ENCODE measurements around the gene PSMC4. TPM values are rescaled to one million over a fixed set of nuclear protein-coding genes. Genes with fewer than 3 reads are reported as not detected.
A peak's percentile ranks its signal among the peaks of the same experiment; 100 is the strongest.

PSMC4 gene
- polyA plus RNA-seq, 3 donors = 67.0 to 85.8 (median 79.6) TPM

DNA sequence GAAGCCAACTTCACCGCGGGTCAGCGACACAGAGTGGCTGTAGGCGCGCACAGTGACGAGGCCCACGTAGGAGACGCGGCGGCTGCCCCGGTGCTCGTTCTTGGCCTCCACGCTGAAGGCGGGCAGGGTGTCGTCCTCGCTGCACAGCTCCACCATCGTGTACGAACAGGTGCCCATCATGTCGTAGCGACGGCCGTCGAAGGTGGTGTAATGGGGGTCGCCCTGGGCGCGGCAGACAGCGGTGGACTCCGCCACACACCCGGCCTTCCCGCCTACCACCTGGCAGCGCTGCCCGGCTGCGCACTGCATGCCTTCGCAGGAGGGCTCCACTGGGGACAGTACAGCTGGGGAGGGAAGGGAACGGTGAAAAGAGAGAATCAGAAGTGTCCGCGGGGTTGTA is 46.6 kb upstream of the PSMC4 start:
- peaks cover 3 to 8% of the 10 kb centered on the region in 2 donors for H3K4me1 ChIP-seq (ENCODE audit: control insufficient read depth in 1 of 2, insufficient read depth in 2 of 2, low read length in 2 of 2)
- no peaks in the 10 kb centered on the region for H3K36me3 ChIP-seq (replicated peaks in 1 of 2; ENCODE audit: control insufficient read depth in 1 of 2, insufficient read depth in 2 of 2, low read length in 2 of 2)
- no peak overlapping the region for H3K4me3 ChIP-seq (replicated peaks in 1 of 3; ENCODE audit: low read depth in 2 of 3, low read length in 3 of 3)
- TF ChIP-seq, protein P1, sequence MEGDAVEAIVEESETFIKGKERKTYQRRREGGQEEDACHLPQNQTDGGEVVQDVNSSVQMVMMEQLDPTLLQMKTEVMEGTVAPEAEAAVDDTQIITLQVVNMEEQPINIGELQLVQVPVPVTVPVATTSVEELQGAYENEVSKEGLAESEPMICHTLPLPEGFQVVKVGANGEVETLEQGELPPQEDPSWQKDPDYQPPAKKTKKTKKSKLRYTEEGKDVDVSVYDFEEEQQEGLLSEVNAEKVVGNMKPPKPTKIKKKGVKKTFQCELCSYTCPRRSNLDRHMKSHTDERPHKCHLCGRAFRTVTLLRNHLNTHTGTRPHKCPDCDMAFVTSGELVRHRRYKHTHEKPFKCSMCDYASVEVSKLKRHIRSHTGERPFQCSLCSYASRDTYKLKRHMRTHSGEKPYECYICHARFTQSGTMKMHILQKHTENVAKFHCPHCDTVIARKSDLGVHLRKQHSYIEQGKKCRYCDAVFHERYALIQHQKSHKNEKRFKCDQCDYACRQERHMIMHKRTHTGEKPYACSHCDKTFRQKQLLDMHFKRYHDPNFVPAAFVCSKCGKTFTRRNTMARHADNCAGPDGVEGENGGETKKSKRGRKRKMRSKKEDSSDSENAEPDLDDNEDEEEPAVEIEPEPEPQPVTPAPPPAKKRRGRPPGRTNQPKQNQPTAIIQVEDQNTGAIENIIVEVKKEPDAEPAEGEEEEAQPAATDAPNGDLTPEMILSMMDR (IDR thresholded peaks at IDR 0.05) = no peak
- no peak overlapping the region for H2AFZ ChIP-seq (ENCODE audit: insufficient read depth, low read depth, low read length, poor library complexity, severe bottlenecking)
- Mint-ChIP-seq H3K9me3 (peaks cover 6 to 11% (median 7%) of the 10 kb centered on the region in 7 donors), H3K4me3 (peak overlapping the region in 1 of 2 donors; percentile 56), H3K27ac (peak overlapping the region in 1 of 7 donors; percentile 57), H3K36me3 (peaks cover 0 to 2% of the 10 kb centered on the region in 2 donors), H3K27me3 (ENCODE audit: low read depth in 3 of 3) (peaks cover 57 to 96% (median 67%) of the 10 kb centered on the region in 3 donors), H3K4me1 (peaks cover 5% of the 10 kb centered on the region)
- no peak overlapping the region for H3K9ac ChIP-seq (ENCODE audit: insufficient read depth, low read length, poor library complexity, severe bottlenecking)
- peaks cover 0 to 4% of the 10 kb centered on the region in 2 donors for H3K9me3 ChIP-seq (replicated peaks in 1 of 2; ENCODE audit: control insufficient read depth in 1 of 2, insufficient read depth in 1 of 2, low read length in 2 of 2)
- intact Hi-C loops (cut with micrococcal nuclease) = no loop called here
- H4K20me1 ChIP-seq (ENCODE audit: insufficient read depth, low read length) = no peaks in the 10 kb centered on the region
- no peaks in the 10 kb centered on the region for H3K79me2 ChIP-seq (ENCODE audit: insufficient read depth, low read length)
- 98% methylated on average over 33 of the region's 37 CpGs for WGBS (ENCODE audit: insufficient coverage)
- H3K27me3 ChIP-seq (ENCODE audit: control insufficient read depth in 2 of 2, insufficient read depth in 2 of 2, low read length in 2 of 2) = peaks cover 10 to 42% of the 10 kb centered on the region in 2 donors
- H3K4me2 ChIP-seq (replicated peaks; ENCODE audit: extremely low read depth, low read length, poor library complexity, severe bottlenecking) = no peak overlapping the region
- H3K27ac ChIP-seq (ENCODE audit: low read depth in 1 of 2, low read length in 2 of 2) = no peak overlapping the region
- DNase-seq = no peak

DNA sequence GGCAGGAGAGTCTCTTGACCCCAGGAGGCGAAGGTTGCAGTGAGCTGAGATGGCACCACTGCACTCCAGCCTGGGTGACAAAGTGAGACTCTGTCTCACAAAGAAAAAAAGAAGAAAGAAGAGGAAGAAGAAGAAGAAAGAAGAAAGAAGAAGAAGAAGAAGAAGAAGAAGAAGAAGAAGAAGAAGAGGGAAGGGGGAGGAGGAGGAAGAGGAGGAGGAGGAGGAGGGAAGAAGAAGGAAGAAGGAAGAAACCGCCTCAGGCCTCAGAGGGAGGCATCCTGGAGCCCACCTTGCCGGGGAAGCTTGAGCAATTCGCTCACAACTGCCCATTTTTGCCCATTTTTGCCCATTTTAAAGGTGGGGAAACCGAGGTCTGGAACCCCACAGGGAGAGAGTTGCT is 46.0 kb upstream of the PSMC4 start:
- Histone ChIP-seq H3K27me3 (ENCODE audit: control insufficient read depth in 2 of 2, insufficient read depth in 2 of 2, low read length in 2 of 2) (peaks cover 12 to 46% of the 10 kb centered on the region in 2 donors), H3K9me3 (replicated peaks in 1 of 2; ENCODE audit: control insufficient read depth in 1 of 2, insufficient read depth in 1 of 2, low read length in 2 of 2) (peaks cover 0 to under 1% of the 10 kb centered on the region in 2 donors), H3K79me2 (ENCODE audit: insufficient read depth, low read length) (no peaks in the 10 kb centered on the region), H3K4me3 (replicated peaks in 1 of 3; ENCODE audit: low read depth in 2 of 3, low read length in 3 of 3) (no peak overlapping the region), H3K27ac (ENCODE audit: low read depth in 1 of 2, low read length in 2 of 2) (no peak overlapping the region), H4K20me1 (ENCODE audit: insufficient read depth, low read length) (no peaks in the 10 kb centered on the region), H3K4me1 (ENCODE audit: control insufficient read depth in 1 of 2, insufficient read depth in 2 of 2, low read length in 2 of 2) (peaks cover 3 to 8% of the 10 kb centered on the region in 2 donors), H3K9ac (ENCODE audit: insufficient read depth, low read length, poor library complexity, severe bottlenecking) (no peak overlapping the region), H2AFZ (ENCODE audit: insufficient read depth, low read depth, low read length, poor library complexity, severe bottlenecking) (no peak overlapping the region), H3K4me2 (replicated peaks; ENCODE audit: extremely low read depth, low read length, poor library complexity, severe bottlenecking) (no peak overlapping the region), H3K36me3 (replicated peaks in 1 of 2; ENCODE audit: control insufficient read depth in 1 of 2, insufficient read depth in 2 of 2, low read length in 2 of 2) (no peaks in the 10 kb centered on the region)
- Mint-ChIP-seq H3K4me1 (peaks cover 5% of the 10 kb centered on the region), H3K9me3 (peaks cover 0 to 10% (median 5%) of the 10 kb centered on the region in 7 donors), H3K27me3 (ENCODE audit: low read depth in 3 of 3) (peaks cover 58 to 96% (median 67%) of the 10 kb centered on the region in 3 donors), H3K27ac (no peak overlapping the region), H3K4me3 (peak overlapping the region in 1 of 2 donors; percentile 56), H3K36me3 (peaks cover 0 to 4% of the 10 kb centered on the region in 2 donors)
- DNase-seq = no peak
- intact Hi-C loops (cut with micrococcal nuclease) = loop anchor here in 1 of 2 donors (5.0 kb wide), 1 partner anchor 37 kb away; no protein-coding TSS in a partner anchor
- WGBS (ENCODE audit: insufficient coverage) = 75% methylated on average over 3 of the region's 5 CpGs
- TF ChIP-seq, protein P1 (IDR thresholded peaks at IDR 0.05) = no peak

Data from CD14-positive monocyte (primary cell).